HG03439 (cell line): ENCODE results near the gene CCDC74A.
"Not testable (repeated sequence)": the region's sequence is repeated elsewhere in the genome, so short reads cannot be mapped to it uniquely, and the experiment has no call there.

Experiments used
- ATAC-seq: cut with Tn5 transposase; IDR thresholded peaks from one replicate; pipeline ENCODE4 v1.9.1; 2021; ENCODE audit warnings: mild to moderate bottlenecking, moderate library complexity; ENCODE audit not compliant: unreplicated experiment

CCDC74A gene

DNA sequence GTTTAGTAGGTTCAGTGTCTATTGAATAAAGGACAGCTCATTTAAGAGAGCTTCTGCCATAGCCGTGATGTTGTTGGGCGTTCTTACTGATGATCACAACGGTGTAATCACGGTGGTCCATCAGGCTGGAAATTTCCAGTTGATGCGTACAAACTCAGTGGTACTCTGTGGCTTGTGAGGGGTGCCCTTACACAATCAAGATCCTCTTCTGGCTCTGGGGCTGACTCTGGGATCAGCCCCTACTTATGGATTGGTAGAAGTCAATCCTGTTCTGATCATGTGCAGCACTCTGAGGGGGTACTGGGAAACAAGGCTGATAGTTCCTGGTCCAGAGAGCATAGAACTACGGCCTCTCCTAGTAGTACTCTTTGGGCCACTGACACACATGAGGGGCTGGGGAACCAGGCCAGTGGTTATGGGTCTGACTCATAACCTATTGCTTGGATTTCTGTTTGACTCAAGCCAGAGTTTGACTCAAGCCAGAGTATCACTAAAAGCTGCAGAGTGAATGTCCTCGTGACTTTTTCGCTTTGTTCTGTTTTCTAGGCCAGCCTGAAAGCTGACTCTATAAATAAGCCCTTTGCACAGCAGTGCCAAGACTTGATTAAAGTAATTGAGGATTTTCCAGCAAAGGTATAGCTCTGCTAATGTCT lies 29.2 kb upstream of the CCDC74A start:
- ATAC-seq, result peak; percentile 91

DNA sequence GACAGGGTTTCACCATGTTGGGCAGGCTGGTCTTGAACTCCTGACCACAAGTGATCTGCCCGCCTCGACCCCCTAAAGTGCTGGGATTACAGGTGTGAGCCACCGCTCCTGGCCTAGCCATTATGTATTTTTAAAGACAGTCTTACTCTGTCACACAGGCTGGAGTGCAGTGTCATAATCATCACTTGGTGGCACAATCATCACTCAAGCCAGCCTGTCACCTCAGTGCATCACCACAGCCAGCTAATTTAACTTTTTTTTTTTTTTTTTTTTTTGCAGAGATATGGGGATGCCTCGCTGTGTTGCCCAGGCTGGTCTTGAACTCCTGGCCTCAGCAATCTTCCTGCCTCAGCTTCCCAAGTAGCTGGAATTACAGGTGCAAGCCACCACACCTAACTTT lies 24.1 kb upstream of the CCDC74A start:
- not testable (repeated sequence) for ATAC-seq

DNA sequence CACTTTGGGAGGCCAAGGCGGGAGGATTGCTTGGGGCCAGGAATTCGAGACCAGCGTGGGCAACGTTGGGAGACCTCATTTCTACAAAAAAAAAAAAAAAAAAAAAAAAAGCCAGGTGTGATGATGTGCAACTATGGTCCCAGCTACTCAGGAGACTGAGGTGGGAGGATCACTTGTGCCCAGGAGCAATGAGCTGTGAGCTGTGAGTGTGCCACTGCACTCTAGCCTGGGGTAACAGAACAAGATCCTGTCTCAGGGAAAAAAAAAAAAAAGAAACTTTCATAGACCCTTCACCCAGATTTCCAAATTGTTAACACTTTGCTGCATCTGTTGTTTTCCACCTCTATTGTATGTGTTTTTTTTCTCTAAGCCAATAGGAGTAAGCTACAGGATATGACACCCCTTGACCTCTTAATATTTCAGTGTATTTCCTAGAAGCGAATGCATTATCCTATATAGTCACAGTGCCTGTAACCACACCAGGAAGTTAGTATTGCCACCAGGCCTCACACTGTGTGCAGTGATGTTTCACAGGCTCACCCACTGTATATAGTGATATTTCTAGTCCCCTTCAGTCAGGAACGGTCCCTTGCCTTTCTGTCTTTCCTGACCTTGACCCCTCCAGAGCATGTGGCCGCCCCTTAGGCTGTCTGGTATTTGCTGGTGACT lies 23.5 kb upstream of the CCDC74A start:
- not testable (repeated sequence) for ATAC-seq

DNA sequence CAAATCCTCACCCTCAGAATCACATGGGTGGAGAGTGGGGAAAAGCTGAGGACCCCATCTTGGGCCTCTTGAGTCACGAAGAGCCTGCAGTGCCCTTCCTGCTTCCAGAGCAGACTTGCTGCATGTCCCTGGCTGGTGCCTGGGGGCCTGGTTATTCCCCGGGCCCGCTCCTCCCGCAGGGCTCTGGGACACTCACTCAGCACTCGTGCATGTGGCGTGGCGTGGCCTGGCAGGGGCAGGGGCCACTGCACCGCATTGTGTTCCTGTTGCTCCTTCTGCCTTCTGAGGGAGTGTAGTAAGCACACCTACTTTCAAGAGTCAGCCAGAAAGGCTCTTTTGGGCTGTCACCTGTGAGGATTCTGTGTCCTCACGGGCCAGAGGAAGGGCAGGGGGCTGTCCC lies 18.1 kb upstream of the CCDC74A start:
- ATAC-seq, result no peak

DNA sequence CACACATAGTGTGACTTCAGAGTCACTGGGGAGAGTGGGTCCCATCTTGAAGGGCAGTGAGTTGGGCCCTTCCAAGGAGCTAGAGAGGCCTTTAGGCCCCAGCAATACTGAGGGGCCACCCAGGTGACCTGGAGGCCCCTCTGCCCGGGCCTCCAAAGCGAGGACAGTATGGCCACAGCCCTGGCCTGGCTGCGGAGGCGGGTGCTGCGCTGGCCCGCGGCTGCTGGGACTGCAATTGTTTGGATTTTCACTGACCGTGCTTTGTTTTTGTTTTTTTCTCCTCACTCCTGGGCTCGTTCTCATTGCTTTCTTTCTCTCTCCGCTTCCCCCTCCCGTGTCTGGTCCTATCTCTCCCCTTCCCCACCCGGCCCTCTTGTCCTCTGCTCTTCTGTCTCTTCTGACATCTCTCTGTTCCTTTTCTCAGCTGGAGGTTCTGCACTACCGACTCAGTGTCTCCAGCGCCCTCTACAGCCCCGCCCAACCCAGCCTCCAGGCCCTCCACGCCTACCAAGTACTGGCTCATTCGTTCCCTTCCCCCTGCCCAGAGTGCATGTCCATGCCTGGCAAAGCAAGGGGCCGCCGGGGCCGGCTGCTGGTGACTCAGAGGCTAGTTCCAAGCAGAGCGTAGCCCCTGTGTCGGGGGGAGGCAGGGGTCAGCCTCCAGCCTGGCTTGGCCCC lies 16.3 kb upstream of the CCDC74A start:
- not testable (repeated sequence) for ATAC-seq

DNA sequence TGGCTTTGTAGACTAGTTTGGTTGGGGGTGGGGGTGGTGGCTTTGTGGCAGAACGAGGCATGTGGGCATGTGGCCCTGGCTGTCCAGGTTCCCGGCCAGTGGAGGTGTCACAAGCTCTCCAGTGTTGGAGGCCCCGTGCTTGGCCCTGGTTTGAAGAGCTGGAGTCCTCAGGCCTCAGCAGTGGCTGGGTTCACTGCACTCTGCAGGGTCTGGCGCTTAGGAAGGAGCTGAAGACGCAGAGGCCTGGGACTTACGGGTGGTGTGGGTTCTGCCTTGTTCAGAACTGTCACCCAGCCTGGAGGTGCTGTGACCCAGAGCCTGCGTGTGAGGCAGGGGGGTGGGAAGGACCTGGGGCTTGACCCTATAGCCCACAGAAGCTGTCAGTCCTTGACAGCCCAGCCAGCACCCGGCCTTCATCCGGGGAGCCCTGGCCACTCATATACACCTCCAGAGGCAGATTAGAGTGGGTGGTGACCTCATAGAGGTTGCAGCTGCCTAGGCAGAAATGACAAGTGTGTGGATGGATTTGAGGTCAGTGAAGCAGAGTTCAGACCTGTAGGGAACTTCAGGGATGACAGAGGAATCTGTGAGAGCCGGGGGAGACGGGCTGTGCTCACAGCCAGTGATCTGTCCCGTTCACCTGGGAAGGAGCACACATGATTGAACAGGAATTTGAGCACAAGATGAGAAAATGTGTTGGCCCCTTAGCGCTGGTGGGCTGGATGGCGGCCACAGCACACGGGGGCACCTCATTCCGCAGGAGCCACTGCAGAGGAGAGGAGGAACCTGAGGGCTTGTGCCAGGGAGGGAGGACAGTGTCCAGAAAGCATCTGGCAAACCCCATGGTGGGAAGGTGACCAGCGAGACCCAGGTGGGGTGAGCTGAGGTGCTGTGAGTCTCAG lies 15.5 kb upstream of the CCDC74A start:
- ATAC-seq, result not testable (repeated sequence)

DNA sequence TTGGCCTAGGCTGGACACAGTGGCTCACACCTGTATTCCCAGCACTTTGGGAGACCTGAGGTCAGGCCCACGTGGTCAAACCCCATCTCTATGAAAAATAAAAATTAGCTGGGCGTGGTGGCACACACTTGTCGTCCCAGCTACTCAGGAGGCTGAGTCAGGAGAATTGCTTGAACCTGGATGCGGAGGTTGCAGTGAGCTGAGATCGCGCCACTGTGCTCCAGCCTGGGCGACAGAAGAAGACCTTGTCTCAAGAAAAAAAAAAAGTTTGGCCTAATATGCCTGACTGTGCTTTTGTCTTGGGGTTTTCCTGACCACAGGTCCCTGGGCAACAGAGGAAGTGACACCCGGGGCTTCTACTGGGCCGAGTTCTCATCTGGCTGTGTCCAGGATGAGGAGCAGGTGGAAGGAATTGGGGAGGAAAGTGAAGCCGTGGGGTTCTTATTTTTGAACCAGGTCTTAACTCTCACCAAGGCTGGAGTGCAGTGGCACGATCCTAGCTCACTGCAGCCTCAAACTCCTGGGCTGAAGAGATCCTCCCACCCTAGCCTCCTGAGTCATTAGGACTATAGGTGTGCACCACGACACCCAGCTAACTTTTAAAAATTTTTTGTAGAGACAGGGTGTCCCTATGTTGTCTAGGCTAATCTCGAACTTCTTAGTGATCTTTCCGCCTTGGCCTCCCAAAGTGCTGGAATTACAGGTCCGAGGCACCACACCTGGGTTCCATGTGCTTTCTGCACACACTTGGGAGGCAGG lies 13.1 kb upstream of the CCDC74A start:
- peak; percentile 52 for ATAC-seq

DNA sequence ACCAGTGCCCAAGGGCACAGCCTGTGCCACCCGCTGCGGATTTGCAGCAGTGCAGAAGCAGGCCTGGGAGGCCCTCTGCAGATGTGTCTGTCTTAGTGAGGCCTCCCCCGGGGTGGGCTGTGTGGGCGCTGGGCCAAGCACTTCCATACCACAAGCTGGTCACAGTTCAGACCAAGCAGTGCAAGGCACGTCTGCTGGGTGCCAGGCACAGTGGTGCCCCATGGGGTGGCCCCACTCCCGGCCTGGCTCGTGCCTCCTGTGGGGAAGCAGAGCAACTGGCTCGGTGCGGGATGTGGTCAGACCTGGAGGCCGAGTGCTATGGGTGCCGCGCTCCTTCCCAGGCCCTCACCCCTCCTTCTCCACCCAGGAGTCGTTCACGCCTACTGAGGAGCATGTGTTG lies 12.5 kb upstream of the CCDC74A start:
- not testable (repeated sequence) for ATAC-seq

DNA sequence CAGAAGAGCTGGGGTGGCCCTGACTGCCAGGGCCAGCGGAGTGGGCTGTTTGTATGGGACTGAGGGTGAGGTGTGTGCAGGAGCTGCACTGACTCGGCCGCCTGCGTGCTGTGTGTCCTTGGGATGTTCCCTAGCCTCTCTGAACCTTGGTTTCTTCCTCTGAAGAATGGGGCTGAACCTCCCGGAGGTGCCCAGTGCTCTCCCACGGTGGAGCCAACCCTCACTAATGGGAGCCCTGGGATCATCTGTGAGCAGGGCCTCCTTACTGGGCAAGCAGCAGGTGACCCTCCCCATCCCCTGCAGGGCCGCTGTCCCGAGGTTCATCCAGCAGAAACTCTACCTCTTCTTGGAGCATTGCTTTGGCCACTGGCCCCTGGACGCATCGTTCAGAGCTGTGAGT lies 11.7 kb upstream of the CCDC74A start:
- no peak for ATAC-seq

DNA sequence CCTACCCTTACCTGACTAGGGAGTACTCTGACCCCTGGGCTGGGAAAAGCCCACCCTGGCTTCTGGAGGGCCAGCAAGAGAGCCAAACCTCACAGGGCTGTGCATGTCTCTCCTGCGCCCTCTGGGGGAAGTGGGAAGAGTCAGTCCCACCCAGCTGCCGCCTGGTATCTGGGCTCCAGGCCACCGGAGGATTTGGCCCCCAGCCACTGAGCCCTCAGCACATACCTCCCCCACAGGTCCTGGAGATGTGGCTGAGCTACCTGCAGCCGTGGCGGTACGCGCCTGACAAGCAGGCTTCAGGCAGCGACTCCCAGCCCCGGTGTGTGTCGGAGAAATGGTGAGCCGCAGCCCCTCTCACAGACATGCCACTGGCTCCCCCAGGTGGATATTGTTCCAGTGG lies 11.1 kb upstream of the CCDC74A start:
- not testable (repeated sequence) for ATAC-seq

DNA sequence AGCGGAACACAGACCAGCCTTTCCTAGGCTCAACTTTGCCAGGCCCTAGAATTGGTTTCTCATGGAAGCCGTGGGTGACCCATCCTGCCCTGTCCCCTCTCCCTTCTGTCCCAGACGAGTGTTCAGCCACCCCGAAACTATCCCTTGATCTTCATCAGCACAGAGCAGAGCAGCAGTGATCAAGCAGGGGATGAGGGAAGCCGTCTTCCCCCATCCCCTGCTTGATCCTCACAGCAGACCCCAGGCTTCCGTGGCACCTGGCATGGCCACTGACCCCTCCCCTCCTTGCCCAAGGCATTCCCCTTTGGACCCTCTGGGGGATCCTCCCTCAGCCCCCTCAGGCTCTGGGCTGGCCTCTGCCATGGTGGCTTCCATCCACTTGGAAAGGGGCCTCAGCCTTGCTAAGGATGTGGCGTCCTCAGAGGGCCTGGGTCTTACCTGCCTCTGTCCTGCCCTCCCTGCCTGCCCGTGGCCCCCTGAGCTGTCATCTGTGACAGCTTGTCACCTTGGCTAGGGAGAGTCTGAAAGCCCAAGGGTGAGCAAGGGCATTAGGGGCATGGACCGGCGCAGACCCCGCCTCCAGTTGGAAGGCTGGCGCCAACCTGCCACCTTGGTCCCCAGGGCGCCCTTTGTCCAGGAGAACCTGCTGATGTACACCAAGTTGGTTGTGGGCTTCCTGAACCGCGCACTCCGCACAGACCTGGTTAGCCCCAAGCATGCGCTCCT lies 10.4 kb upstream of the CCDC74A start:
- ATAC-seq, result no peak

DNA sequence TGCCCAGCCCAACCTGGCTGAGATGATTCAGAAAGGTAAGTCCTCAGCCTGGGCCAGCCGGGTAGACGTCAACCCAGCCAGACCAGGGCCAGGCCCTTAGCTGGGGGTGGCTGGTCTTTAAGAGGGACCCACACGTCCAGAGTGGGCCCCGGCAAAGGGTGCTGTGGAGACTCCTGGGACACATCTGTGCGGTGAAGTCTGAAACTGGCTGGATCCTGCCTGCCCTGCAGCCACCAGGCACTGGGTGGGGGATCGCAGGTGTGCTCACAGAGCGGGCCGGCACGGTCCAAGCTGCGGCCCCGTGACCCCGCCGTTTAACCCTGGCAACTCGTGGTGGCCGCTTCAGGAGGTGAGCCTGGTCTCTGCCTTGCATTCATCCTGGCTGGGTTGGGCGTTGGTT lies 9.8 kb upstream of the CCDC74A start:
- ATAC-seq, result not testable (repeated sequence)

DNA sequence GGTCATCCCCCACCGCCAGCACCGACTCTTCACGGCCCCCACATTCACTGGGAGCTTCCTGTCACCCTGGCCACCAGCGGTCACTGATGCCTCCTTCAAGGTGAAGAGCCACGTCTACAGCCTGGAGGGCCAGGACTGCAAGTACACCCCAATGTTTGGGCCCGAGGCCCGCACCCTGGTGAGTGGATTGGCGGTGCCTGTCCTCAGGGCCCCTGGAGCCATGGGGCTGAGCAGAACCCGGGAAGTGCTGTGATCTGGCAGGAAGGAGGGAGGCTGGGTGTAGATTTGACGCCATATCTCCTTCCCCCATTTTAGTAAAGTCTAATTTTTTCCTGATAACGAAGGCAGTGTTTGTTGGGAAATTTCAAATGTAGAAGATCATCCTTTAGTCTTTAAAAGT lies 9.2 kb upstream of the CCDC74A start:
- ATAC-seq, result not testable (repeated sequence)

DNA sequence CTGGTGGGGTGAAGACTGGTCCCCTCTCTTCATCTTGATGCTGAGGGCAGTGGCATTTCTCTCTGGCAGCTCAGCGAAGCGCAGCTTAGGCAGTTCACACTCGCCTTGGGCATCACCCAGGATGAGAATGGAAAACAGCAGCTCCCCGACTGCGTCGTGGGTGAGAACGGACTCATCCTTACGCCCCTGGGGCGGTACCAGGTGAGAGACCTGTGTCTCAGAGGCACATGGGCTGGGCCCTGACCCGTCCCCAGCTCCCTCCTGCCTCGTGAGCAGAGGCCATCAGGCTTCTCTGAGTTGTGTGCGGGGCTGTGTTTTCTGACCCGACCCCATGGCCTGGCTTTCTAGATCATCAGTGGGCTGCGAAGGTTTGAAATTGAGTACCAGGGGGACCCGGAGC lies 8.2 kb upstream of the CCDC74A start:
- ATAC-seq, result no peak

DNA sequence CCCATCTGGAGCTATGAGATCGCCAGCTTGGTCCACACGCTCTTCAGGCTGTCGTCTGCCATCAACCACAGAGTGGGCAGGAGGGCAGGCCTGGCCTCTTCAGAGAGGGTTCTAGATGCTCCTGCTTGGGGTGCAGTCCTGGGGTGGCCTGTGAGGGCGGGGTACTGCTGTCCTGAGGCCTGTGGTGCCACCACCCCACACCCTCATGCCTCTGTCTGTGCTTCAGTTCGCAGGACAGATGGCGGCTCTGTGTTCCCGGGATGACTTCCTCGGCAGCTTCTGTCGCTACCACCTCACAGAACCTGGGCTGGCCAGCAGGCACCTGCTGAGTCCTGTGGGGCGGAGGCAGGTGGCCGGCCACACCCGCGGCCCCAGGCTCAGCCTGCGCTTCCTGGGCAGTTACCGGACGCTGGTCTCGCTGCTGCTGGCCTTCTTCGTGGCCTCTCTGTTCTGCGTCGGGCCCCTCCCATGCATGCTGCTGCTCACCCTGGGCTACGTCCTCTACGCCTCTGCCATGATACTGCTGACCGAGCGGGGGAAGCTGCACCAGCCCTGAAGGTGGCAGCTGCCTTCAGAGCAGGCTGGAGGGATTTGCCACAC lies 7.7 kb upstream of the CCDC74A start:
- not testable (repeated sequence) for ATAC-seq

DNA sequence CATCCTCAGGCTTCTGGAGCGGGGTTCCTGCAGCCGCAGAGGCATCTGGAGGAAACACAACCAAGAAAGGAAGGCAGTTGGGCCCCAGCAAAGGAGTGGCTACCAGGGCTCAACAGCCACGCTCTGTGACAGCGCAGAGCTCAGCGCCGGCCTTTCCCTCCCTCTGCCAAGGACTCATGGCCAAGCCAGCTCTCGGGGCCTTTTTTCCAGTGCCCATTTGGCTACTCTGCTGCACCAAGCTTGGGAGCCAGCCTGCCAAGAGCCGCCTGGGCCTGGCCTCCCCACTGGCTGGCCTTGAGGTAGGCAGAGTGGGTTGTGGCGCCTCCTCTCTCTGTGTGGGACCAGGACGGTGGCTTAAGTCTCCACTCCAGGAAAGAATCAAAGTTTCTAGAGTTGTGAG lies 7.2 kb upstream of the CCDC74A start:
- ATAC-seq, result no peak

DNA sequence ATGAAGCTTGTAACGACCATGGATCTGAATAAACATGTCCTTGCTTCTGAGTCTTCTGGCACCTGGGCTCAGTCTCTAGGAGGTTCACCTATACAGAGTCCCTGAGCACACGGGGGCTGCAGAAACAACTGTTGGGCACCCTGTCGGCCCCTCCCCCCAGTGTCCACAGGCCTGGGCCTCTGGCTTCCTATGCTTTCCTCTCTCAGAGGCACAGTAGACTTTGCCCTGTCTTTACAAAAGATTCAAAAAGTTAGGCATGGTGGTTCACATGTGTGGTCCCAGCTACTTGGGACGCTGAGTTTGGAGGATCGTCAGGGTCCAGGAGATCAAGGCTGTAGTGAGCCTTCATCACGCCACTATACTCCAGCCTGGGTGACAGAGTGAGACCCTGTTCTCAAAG lies 6.2 kb upstream of the CCDC74A start:
- ATAC-seq, result not testable (repeated sequence)

DNA sequence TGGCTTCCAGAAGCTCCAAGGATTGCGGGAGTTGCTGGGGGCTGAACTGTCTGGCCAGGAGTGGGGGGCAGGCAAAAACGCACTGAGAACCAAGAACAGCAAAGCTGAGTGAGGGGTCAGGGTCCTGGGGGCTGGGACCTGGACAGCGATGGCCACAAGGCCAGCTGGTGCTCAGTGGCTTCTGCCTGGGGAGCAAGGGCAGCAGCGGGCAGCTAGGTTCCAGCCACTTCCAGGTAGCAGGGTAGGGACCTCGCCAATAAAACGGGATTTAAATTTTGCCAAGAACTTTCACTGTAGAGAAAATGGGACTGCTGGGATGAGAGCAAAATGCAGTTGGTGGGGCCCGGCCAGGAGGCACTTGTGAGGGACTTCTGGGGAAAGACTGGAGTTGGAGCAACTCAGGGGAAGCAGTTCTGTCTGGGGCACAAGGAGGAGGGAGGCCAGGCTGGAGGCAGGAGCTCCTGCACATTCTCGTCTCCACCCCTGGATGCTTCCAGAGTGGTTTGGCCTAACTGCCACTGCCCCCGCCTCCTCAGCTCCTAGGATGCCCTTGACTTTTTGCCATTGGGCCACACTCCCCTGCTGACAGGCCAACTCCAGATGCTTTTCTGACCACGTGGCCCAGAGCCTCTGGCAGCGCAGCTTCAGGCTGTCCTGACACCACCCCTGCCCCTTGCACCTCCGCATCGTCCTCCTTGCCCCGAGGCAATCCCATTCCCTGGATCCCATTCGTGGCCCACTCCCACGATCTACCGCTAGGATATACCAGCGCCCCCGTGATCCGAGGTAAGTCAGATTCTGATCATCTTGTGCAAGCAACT lies 5.5 kb upstream of the CCDC74A start:
- ATAC-seq, result no peak
